ENCODE data around the gene RPS6KB2.

GRCh38 chr11:67410369-67410831 is 17.9 kb upstream of the RPS6KB2 start:
- TF ChIP-seq CTCF (IDR thresholded peaks at IDR 0.05): no peak
- TF ChIP-seq POLR2A (IDR thresholded peaks at IDR 0.05): no peak
